ENCODE data around the gene PPP1R13B.

DNA sequence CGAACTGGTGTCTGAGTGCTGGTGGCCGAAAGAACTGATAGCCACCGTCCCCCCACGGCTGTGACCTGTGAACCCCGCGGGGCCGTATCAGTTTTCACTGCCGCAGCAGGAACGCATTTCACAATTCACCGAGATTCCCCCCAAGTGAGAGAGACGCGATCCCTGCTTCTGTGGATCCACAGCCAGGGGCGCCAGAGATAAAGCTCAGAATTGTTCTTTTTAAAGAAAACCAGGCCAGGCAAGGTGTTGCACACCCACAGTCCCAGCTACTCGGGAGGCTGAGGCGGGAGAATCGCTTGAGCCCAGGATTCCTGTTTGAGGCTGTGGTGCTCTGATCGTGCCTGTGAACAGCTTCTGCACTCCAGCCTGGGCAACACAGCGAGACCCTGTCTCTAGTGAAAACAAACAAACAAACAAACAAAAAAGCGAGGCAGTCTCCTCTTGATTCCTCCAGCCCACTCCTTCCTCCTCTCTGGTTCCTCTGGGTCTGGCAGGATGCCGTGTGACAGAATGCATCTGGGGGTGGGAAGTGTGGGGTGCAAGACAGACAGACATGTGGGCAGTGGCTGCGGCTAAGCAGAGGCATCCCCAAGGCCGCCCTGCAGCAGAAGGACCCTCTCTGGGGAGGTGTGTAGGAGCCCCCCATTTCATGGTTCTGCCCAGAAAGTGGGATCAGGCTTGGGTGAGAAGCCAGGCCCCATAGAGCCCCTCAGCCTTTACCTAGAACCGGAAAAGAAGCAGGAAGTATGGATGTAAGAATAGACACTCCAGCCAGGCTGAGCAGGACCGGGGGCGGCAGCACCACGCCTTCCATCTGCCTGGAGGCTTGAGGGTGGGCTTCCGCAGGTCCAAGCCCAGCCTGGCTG is 39.2 kb upstream of the PPP1R13B start:
- TF ChIP-seq, protein P1, sequence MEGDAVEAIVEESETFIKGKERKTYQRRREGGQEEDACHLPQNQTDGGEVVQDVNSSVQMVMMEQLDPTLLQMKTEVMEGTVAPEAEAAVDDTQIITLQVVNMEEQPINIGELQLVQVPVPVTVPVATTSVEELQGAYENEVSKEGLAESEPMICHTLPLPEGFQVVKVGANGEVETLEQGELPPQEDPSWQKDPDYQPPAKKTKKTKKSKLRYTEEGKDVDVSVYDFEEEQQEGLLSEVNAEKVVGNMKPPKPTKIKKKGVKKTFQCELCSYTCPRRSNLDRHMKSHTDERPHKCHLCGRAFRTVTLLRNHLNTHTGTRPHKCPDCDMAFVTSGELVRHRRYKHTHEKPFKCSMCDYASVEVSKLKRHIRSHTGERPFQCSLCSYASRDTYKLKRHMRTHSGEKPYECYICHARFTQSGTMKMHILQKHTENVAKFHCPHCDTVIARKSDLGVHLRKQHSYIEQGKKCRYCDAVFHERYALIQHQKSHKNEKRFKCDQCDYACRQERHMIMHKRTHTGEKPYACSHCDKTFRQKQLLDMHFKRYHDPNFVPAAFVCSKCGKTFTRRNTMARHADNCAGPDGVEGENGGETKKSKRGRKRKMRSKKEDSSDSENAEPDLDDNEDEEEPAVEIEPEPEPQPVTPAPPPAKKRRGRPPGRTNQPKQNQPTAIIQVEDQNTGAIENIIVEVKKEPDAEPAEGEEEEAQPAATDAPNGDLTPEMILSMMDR (optimal IDR thresholded peaks at IDR 0.05 in 1 of 3, IDR thresholded peaks at IDR 0.05 in 1 of 3, conservative IDR thresholded peaks at IDR 0.05 in 1 of 3; ENCODE audit: extremely low read depth in 1 of 3, insufficient read depth in 2 of 3, low read length in 3 of 3): no peak
- no peak for TF ChIP-seq EZH2 (IDR thresholded peaks at IDR 0.05; ENCODE audit: low read length)
